Hematopoietic multipotent progenitor cell treated with erythropoietin and hydrocortisone succinate and interleukin-3 and kit ligand, for 6 days (in vitro differentiated cells): Measurements from ENCODE around the gene PACRG.

ENCODE experiments used
- DNase-seq: peaks from one replicate; pipeline ENCODE4 v3.0.0-alpha.2; 2015

PACRG gene

DNA sequence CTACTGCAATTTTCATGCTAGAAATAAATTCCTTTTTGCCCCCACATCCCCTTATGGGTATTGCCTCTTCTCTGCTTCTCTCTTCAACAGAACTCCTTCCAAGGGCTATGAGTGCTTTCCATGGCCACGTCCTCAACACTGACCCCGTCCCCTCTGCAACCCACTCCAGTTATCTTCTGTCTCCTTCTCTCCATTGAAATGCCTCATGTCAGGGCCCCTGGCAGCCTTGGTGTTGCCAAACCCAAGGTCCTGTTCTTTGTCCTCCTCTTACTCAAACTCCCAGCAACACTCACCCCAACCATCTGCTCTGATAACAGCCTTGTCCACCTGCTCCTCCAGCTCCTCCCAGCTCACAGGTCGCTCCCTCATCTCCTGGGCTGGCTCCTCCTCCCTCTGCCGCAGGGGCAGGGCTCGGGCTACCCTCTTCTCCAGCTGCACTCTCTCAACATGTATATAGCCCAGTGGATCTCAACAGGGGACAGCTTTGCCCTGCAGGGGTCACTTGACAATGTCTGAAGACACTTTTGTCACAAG, 490.7 kb downstream of the PACRG start:
- no peak for DNase-seq

DNA sequence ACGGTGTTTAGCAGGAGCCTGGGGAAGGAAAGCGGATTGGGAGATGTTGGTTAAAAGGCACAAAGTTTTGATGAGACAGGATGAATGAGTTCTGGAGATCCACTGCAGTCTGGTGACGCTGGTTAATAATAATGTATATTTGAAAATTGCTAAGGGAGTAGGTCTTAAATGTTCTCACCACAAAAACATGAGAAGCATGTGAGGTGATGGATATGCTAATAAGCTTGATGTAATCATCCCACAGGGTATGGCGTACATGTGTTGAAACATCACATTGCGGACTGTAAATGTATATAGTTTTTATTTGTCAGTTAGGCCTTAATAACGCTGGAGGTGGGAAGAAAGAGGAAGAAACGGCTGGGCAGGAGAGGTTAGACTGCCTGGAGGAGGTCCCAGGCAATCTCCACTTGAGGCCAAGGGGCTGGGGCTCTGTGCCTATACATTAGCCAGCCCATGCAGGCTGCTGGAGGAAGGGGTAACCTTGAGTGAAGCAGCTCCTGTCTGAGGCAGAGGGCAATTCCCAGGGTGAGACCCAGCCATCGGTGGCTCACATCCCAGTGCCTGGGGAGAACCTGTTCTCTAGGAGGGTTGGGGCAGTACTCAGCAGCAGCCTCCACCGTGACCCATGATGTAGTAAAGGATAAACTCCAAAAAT, 498.5 kb downstream of the PACRG start:
- no peak for DNase-seq

DNA sequence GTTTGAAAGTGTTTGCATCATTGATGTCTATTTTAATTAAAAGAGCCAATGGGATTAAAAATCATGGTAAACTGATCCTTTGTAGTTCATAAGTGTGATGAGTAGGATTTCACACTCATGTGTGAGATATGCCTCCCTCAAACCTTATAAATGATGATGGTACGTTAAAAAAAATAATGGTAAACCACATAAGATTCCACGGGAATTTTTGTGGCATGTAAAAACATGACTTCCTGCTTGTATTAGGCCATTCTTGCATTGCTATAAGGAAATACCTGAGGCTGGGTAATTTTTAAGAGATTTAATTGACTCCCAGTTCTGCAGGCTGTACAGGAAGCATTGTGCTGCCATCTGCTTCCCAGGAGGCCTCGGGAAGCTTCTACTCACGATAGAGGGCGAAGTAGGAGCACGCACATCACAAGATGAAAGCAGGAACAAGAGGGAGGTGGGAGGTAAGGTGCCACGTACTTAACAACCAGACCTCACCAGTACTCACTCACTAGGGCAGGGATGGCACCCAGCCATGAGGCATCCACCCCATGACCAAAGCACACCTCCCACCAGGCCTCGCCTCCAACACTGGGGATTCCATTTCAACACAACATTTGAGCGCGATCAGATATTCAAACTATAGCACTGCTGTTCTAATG, 499.2 kb downstream of the PACRG start:
- DNase-seq, result no peak

DNA sequence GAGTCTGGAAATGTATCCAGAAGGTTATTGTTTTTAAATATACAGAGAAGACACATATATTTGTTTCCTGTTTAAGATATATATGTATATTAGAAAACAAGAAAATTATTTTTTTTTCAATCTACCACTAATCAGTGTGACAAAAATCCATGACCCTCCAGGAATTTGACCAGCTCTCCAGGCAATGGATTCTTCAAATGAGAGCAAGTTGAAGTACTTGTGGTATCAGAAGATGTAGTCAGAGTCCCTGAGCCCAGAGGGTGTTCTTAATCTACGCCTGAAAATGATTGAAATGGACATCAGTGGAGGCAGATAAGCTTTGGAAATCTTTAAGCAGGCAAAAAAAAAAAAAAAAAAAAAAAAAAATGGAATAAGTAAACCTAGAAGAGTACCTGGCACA, 500.3 kb downstream of the PACRG start:
- DNase-seq, result no peak

DNA sequence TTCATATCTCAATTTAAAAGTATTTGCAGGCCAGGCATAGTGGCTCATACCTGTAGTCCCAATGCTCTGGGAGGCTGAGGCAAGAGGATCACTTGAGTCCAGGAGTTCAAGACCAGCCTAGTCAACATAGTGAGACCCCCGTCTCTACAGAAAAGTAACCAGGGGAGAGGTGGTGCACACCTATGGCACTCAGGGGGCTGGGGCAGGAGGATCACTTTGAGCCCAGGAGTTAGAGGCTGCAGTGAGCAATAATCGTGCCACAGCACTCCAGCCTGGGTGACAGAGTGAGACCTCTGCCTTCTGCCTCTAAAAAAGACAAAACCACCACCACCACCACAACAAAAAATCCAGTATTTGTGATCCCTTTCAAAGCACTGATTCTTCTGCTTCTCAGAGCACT, 501.3 kb downstream of the PACRG start:
- DNase-seq, result no peak

DNA sequence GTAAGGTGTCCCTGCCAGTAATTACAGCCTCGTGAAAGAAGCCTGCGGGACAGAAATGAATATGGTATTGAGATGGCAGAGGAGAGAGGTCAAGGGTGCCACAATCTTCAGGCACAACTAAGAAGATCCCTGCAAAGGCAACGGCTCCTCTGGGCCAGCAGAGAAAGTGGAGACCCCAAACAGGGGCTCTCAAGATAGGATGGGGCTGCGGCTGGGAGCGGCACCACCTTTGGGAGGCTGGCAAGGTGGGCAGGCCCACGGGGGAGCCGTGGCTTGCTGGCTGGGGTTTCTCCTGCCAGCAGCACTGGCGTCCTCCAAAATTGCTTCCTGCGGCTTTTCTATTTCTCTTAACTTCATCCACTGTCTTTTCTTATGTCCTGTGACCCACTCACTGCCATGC, 503.1 kb downstream of the PACRG start:
- DNase-seq, result no peak

DNA sequence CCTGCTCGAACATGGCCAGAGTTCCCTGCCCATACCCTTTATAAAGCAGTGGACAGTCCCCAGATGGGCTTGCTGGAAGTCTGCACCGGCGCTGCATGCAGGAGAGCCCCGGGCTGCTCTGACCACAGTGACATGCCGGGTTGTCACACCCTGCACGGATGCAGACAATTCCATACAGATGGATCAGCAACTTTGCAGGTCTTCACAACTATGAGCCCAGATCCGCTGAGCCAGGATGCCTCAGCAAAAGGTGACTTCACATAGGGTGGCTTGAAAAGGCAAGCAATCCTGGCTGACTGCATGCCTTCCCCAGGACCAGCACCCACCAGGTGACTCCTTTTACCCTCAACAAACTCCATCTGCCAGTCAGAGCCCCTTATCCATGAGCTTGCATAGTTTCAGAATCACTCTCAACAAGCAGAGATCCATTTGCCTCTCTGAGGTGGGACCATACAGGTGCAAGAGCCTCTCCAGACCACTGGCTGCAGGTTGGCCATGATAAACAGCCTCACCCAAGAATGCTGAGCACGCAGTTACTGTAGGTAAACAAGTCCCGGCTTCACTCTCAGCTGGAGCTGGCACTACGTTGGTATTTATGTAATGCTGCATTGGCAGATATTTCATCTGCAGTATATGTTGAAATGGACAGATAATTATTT, 503.7 kb downstream of the PACRG start:
- no peak for DNase-seq

DNA sequence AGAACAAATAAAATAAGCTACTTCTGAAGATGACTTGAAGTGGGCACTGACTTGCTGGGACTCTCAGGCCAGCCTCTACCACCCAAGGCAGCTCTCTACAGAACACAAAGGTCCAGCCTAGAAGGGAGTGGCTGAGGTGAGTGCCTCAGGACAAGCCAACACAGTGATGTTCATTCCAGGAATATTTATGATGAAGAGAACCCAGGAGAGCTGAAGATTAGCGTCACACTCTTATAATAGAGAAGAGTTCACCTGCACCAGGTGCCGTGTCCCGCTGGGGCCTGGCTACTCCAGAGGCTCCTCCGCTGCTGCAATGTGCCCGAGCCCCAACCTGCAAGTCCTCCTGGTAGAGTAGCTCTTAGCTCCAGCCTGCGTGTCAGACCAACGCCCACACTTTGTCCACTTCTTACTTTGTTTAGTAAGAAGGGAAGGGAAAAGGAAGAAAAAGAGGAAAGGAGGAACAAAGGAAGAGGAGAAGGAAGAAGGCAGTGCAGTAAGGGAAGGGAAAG, 504.3 kb downstream of the PACRG start:
- no peak for DNase-seq

DNA sequence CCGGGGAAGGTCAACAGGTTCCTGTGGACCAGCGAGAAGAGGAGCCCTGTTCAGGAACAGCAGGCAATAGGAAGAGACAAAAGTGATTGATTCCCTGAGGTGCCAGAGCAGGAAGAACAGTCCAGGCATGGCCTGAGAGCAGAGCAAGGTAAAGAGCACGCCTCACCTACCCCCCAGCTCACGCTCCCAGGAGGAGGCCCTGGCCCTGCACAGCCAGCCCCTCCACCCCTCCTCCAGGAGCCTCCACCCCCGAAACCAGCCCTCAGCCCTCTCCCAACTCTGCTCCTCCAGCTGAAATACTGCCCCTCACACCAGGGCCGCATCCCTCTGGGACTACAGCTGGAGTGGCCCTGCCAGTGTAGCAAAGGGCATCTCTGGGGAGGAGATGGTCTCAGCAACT, 504.9 kb downstream of the PACRG start:
- DNase-seq, result no peak

DNA sequence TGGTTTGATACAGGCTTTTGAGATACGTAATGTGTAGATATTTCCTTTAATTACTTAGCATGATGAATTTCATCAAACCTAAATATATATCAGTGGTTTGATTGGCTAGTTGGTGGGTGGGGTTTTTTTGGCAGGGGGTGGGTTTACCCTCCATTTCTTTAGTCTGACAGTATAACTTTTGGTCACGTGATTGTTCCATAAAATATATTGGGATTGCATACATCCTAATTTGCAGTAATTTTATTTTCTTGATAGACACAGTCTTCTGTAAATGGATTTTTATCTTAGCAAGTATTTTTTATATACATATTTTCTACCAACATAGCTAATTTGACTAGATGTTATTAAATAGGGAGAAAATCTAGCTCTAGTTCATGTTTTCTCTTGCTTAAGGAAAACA, 509.3 kb downstream of the PACRG start:
- DNase-seq, result no peak

DNA sequence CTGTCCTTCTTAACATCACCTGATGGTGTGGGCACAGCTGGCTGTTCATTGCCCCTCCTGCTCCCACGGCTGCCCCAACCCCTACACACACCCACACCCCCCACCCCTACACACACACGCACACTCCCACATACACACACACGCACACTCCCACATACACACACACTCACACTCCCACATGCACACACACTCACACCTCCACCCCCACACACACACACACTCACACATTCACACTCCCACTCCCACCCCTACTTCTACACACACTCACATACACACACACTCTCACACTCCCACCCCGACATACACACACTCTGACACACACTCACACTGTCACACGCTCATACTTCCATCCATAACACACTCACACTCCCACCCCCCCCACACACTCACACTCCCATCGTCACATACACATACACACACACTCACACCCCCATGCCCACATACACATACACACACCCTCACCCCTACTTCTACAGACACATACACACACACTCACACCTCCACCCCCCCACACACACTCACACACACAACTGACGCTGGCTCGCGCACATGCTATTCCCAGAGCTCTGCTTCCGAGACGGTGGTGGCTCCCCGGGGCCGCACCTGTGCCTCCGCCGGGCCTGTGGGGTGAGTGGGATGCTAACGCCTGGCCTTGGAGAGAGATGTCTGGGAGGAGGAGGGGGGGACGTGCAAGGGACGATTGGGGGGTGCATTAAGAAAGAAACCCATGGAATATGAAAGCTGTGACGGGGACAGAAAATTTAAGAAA, 512.0 kb downstream of the PACRG start:
- DNase-seq, result no peak

DNA sequence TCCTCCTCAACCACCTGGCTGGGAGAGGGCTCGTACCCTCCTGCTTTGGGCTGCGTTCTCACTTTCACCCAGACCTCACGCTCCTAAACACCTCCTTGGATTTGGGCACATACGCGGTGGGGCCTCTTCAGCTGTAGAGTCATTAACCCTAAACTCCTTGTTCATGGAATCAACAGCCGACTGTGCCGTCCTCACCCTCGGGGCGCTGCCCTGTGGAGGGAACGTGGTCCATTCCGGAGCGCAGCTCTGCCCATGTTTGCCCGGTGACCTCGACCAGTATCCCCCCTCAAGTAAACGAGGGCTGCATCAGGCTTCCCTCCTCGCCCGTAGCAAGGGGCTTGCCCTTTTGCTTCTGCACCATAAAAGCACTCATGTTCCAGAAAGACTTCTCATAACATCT, 512.8 kb downstream of the PACRG start:
- DNase-seq, result no peak

DNA sequence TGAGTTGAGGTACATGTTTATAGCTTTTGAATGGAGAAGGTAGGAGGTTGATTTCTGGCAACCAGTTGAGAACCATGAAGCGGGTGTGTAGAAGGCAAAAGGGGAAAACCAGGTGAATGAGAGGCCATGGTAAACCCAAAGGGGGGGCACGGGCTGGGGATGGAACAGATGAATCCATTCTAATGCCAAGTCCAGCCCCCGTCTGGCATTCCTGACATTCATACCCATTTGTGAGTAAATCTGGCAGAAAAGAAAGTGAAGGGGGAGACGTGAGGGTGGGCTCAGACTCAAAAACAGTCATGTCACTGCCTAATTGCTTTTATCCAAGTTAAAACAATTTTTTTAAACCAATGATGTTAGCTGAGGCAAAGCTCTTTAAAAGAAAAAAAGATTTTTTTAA, 513.9 kb downstream of the PACRG start:
- DNase-seq, result no peak

DNA sequence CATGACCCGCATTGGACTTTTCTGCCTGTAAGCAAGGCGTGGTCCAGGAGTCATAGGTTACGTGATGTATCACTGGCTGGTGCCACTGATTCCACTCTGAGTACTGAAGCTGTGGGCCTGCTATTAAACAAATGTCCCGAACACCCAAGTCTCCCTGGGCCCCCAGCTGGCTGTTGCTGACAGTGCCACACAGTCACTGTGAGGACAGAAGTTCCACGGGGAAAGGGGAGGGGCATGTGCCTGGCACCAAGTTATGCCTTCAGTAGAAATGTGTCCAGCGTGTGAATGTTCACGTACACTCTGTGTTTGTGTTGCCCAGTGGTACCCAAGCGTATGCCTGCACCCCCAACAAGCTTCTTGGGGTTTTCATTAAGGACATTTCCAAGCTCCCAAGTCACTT, 515.3 kb downstream of the PACRG start:
- no peak for DNase-seq

DNA sequence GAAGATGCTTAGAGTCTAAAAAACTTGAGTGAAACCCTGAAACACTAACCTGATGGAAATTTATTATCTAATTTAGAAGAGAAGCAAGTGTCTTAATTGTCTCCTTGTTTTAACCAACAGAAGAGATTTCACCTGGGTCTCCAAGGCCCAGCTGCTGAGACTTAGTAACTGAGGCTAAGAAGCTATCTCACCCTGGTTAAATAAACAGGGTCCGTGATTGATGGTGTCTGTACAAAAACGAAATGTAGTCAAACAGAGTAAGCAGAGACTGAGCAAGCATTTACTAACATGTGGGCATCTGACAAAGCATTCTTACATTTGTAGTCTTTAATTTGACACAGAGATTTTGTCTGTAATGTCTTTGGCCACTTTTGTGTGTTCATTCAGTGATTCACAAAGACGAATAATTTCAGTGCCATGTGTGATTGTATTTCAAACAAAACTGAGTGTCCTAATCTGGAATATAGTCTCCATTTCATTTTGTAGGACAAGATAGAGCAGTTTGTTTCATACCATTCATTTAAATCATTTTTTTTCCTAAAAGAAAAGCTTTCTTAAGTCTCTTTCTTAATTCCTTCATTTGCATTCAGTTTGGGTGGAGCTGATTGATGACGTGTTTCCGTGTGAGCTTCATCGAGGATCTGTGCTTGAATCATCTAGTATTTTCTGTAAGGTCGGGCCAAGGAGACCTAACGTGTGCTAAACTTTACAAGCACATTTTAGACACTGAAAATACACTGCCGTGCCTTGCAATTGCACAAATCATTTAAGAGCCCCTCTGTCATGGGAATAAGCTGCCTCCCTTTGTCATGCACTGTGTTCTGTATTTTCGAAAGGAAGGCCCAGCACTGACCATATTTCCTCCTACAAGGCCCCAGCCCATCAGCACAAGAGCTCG, 516.2 kb downstream of the PACRG start:
- DNase-seq, result no peak

DNA sequence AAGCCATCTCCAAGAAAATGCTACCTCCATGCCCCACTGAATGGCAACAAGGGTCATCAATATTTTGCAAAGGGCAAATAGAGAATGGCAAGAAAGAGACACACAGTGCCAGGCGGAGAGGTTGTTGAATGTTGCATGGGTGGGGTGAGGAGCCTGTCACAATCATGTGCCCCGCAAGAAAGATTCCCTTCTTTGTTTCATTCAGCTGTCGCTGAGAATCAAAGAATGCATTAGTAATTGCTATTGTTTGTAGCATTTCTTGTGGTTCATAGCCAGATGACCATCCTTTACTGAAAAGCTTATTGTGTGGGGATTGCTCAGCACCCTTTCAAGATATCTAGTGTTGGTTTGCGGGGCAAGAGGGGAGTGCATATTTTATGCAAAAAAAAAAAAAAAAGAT, 520.3 kb downstream of the PACRG start:
- no peak for DNase-seq

DNA sequence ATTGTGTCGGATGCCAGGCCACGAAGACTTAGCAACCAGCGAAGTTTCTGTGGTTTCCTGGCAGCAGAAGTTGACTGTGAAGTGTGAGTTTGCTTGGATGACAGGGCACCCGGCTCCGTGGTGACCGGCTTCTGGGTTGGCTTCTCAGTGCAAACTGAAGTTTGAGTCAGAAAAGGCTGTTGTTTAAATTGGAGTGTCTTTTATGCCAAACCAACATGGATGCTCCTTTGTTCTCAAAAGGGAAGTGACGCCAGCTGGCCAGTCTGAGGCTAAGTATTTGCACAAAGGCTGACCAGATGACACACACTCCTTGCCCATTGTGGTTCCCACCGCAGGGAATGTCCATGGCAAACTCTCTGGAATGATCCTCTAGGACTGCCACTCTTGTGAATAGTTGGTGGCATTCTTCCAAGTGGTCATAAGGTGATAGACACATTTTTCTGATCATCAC, 521.9 kb downstream of the PACRG start:
- peak; percentile 26 for DNase-seq

DNA sequence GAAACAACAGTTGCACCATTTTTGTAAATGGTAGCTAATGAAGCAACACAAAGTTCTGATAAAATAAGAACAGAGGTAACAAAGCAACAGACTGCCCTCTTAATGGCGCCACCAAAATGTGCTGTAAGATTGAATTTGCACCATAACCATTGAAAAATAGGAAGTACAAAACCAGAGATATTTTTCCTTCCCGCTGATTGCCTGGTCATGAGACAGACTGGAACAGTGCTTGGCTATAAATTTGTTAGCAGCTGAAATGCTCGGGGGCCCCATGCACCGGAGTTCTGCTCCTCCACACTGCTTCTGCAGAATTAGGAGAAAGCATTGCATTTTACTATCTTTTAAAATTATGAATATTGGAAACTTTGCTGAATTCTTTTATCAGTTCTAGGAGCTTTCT, 522.3 kb downstream of the PACRG start:
- DNase-seq, result peak; percentile 37

DNA sequence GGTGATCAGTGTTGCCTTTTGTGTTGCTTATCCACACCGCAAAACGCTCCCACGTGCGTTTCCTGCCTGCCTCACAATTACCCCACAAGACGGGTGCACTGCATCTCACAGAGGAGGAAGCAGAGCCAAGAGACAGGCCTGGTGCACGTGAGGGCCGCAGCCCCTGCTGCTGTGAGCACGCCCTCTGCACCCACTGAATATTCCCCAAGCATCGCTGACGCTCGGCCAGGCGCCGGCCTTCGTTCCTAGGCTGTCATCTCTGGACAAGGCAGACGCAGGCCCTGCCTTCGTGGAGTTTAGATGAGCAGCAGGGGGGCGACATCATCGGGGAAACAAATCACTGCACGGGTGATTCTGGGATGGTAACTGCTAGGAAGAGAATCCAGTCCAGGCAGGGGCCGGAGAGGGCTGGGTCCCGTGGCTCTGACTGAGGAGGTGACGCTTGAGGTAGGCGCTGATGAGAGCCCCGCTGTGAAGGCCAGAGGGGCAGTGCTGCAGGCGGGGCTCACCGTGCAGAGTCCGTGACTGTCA, 524.4 kb downstream of the PACRG start:
- DNase-seq, result peak; percentile 3

DNA sequence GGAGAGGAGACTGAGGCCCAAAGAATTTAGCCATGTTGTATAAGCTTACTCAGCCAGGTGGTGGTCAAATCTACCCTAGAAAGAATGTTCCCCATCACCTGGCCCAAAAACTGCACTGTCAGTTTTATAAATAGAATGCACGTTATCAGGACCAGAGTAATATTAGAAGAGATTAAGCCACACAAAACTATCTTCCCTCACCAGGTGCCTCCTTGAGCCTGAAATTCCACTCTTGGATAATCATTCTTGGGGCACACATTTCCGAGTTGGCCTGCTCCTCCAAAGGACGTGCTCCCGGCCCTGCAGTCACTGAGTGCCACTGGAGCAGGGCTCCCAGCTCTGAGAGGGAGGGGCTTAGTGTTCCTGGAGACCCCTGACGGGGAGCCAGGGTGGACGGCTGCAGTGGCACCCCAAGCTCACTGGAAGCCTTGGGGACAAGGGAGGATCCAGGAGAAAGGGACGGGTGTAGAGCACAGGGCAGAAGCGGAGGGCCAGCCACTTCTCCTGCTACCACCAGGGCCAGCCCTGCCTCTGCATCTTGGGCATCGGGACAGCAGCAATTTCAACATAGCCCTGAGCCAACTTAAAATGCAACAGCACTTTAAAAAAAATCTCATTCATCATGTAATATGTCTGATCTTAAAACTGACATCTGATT, 525.9 kb downstream of the PACRG start:
- no peak for DNase-seq

DNA sequence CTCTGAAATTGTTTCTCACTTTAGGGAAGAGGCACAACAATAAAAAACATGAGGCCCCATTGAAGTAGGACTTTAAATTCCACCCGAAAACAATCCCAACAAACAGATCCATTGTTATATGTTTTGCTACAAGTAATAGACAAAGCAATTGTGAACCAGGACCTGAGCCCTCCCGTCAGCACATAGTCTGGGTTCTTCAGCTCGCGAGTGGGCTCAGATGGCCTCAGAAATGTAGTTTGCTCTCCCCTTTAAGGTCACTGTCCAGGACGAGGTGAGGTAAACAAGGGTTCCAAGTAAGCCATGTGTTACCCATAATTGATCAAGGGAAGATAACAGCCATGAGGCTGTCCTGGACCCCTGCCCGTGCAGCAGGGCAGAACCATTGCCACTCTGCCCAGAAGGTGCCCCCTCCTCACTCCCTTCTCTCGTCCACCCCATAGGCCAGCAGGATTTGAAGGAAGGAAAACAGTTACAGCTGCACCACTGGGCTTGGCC, 526.6 kb downstream of the PACRG start:
- no peak for DNase-seq
